Umbilical cord (tissue), 2 donors: ENCODE results near the gene SATB2. TPM values are rescaled to one million over a fixed set of nuclear protein-coding genes. Genes with fewer than 3 reads are reported as not detected.

ENCODE experiments used
- DNase-seq: peaks from one replicate; pipeline ENCODE4 v3.0.0-alpha.2; 2015; ENCODE audit warnings: low spot score
- total RNA-seq: library from RNA; depleted of rRNA; stranded (reverse); fragments of >200 nt; gene quantifications from one replicate; pipeline ENCODE4 v1.2.3, GENCODE V29; 2014; ENCODE audit warnings: low replicate concordance; ENCODE audit not compliant: insufficient read depth

The SATB2 gene
- 3.1 TPM for total RNA-seq

DNA sequence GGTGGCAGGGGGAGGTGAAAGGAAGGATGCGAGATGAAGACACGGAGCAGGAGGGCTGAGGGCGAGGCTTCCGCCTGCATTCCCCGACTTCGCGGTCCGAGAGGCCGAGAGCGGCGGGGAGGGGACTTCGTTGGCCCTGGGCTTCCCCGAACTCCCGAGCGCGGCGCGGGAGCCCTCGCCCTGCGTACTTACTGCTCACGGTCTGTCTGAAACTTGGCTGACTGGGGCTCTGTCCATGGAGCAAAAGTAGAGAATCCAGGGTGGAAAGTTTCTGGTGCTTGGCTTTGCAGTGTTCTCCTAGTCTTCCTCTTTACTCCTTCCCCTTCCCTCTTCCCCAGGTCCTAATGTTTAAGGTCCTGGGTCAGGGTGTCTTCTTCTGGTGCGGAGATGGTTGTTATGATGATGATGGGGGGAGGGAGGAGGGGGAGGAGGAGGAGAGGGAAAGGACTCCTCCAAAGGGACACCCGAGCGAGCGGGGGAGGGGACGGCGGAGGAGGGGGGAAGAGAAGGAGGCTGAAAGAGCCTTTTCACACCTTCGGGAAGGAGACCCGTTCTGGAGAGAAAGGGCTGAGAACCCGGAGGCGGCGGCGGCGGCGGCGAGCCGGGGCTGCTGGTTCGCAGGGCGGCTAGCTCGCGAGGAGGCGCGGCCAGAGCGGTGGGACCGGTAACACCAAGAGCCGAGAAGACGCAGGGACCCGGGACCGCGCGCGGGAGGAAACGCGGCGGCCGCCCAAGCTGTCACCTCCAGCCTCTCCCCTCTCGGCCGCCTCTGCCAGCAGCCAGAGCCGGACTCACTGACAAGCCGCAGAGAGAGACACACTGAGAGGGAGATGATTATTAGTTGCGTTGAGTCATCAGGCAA is at the start of gene SATB2:
TSS of gene SATB2 (minus strand) at position 793 of the 862 bp plus-strand sequence. CDS start 1,902 bp downstream, outside the sequence.
- no peak for DNase-seq

DNA sequence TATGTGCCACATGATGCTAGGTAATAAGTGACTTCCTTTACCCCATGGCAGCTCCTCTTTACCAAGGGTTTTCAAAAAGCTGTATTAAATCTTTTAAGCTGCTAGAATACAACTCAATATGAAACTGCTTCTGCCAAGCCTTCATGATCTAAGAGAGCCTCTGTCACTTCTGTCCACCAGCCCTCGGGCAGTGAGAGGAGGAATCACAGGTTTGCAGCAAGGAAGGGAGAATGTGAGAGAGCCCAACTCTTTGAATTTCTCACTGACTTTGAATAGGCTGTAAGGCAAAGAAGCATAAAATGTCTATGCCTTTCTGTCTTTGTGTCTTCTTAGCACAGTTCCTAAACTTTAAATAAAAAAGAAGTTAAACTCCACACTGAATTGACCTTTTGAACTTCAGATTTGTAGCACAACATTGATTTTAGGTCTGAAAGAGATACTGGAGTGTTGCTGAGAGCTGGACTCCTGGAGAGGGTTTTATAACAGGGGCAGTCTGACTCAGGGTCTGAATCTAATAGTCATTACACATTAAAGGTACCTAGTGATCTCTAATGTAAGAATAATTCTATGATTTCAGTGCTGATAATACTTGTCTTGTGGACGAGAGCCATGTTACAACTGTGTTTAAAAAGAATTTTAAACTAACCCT is 48.1 kb upstream of the SATB2 start:
- DNase-seq = no peak

DNA sequence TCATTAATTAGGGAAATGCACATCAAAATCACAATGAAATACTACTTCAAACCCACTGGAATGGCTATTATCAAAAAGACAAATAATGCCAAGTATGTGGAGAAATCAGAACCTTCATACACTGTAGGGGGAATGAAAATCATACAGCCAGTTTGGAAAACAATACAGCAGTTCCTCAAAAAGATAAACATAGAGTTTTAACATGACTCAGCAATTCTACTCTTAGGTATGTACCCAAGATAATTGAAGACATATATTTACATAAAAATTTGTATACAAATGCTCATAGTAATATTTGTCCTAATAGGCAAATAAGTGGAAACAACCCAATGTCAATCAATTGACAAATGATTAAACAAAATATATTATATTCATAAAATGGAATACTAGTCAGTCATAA is 45.4 kb upstream of the SATB2 start:
- DNase-seq = no peak

DNA sequence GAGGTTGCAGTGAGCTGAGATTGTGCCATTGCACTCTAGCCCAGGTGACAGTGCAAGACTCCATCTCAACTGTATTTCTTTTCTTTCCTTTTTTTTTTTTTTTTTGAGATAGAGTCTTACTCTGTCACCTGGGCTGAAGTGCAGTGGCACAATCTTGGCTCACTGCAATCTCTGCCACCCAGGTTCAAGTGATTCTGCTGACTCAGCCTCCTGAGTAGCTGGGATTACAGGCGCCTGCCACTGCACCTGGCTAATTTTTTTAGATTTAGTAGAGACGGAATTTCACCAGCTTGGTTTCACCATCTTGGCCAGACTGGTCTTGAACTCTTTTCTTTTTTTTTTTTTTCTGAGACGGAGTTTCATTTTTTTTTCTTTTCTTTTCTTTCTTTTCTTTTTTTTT is 41.3 kb upstream of the SATB2 start:
- no peak for DNase-seq

DNA sequence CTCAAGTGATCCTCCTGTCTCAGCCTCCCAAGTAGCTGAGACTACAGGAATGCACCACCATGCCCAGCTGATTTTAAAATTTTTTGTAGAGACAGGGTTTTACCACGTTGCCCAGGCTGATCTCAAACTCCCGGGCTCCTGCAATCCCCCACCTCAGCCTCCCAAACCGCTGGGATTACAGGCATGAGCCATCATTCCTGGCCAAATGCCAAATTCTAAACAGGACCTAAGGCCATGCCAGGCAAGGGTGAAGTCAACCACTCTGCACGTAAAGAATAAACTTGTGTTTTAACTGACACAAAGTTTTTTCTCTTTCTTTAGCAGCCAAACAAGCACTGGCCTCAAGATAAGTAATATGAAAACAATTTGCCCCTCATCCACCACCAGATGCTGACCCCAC is 37.4 kb upstream of the SATB2 start:
- no peak for DNase-seq

DNA sequence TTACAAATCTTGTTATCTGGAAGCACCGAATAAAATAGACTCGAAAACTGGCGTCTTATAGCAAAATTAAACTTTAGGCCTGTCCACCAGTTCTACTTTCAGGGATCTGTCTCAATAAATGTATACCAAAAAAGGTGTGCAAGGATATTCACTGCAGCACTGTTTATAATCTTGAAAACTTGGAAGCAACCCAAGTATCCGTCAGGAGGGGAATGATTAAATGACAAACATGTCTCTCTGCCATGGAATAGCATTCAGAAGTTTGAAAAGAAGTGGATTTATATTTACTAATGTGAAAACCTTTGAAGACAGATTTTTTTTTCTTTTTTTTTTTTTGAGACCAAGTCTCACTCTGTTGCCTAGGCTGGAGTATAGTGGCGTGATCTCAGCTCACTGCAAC is 32.3 kb upstream of the SATB2 start:
- no peak for DNase-seq

DNA sequence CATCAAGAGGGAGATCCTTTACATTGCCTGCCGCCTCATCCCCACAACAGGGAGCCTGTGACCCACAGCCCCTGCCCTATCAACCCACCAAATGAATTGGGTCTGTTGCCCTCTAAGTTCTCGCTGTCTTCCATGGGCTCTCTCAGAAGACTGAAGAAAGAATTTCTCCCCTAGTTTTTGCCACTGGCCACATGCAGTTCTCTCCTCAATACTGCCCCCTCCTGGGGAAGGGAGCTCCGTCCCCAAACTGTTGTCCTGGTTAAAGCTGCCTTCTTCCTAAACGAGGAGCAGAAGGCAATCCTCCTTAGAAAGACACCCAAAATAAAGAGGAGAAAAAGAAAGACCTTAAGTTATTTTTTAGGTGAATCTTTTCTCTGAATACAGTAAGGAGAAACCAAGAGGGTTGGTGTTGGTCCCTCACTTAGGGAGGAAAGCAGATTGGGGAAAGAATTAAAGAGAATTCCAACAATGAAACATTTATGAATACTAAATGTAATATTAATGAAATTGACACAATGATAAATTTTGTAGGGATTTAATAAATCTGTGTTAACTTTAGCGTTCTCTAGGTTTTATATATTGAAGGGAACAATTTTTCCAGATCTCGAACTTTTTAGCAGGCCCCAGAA is 31.1 kb upstream of the SATB2 start:
- DNase-seq = peak; percentile 12

DNA sequence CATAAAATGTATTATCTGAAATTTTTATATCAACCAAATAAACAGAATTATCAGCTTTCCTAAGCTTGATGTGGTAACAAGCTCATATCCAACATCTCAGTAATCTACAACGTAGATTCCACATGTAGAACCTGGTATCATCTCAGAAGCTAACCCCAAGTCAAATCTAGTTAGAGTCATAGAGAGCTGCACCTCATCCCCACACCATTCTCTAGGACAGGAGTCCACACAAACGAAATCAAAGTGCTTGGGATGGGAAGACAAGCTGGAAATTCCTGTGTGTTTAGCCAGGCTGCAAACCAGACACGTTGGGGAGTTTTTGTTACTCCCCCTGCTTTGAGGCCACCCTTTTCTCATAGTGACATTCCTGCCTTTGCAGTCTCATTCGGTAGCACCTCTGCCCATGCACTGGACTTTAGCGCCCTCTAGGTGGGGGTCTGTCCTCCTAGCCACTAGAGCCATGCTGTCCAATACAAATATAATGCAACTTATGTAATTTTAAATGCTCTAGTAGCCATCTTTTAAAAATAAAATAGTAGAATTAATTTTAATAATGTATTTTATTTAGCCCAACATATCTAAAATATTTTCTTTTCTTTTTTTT is 28.1 kb upstream of the SATB2 start:
- DNase-seq = no peak

DNA sequence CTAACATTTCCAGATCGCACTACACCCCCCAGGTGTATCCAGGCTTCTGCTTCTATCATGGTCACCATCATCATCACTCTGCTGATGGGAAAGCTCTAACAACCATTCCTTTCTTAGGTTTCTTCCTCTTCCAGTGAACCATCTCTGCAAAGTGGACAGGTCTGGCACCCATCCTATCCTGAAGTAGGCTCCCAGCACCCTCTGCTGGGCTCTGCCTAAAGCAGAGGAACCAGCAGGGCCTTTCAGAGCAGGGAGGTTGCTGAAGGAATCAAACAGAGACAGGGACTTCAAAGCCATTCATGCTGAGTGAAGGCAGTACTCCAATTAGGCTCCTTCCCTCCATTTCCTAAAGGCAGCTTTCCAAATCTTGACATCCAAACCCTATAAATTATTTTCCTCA is 27.2 kb upstream of the SATB2 start:
- no peak for DNase-seq

DNA sequence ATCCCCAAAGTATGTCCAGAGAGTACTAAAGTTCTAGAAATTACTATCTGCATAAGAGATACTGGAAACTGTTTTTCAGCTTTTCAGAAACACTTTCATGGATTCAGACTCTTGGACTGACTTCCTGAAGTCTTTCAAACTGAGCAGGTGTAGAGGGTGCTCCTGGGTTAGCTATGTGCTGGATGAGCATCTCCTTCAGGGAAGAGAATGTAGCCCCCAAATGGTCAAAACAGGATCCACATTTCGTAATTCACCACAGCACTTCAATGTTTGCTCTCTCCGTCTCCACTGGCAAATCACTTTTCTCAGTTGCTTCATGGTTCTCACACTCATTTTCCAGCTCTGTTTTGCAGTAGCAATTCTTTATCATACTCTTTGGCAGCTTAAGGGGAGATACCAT is 23.2 kb upstream of the SATB2 start:
- DNase-seq = no peak

DNA sequence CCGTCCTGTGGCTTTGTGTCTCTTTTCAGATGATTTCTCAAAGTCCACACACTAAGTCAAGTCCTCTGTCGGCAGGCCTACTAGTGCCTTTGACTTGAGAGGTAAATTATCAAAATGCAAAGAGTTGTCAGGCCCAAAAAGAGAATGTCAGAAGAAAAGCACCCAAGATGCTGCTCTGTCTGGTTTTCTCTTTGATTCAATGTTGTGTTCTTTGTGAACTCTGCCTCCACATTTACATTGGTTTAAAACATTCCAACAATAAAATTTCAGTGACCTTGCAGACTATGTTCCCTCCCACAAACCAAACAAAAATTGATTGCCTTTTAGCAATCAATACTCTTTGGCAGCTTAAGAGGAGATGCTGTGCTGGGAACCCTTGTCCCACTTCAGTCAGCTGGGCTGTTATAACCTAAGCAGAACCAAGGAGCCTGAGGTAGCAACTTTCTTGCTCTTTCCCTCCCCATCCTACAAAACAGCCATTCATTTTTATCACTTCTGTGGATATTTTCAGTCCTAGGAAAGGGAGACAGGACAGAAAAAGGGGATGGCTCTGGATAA is 19.6 kb upstream of the SATB2 start:
- DNase-seq = no peak

DNA sequence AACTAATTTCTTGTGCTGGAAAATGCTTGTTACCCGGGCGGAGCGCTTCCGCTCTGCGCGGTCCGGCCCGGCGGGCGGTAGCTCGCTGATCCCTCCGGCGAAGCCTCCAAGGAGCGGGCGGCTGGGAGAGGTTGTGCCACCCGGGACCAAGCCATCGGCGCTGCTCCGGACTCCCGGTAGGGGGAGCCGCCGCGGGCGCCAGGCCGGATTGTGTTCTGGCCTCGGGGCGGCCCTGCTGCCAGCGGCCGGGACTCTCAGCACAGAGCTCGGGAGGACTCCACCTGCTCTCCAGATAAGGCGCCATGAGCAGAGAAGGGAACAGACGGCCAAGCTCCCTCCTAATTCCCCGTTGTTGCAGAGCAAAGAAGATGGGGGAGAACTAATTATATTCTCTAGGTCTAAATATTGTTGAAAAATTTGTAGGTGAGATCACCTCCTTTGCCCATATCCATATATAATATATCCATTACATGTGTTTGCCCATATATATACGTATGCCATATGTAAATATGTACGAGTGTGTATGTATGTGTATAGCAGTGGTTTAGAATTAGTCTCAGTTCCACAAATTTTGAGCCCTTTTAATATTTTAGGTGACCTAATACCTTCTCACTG is 13.8 kb upstream of the SATB2 start:
- no peak for DNase-seq

DNA sequence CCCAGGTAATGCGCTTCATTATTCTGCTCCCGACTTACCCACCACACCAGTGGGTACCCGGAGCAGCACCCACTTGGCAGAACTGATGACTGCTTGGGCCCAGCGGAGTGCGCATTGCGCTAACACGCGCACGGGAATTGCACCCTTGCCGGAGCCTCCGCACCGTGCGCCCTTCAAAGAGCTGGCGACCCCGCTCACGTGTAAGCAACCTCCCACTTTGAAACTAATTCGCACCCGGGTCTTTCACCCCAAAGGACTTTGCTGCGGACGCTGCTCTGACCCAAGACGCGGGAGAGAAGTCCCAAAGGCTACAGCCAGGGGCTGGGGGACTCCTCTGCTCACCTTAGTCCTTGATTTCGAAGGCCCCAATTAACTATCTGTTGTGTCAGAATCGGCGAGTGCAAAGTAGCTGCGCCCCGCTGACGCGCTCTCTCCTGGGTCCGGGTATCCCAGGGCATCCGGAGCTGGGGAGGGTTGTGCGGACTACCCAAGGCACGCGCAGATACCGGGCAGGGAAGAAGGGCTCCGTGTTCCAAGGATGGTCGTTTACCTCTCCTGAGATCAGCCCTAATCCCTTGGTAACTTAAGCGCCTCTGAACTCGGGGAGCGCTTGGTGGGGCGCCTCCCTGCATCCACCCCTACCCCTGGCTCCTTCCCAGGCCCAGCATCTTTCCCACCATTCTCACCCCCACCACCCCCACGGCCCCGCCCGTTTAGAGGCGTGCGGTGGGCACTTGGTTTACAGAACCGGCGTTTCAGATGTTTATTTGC is 13.1 kb upstream of the SATB2 start:
- no peak for DNase-seq

DNA sequence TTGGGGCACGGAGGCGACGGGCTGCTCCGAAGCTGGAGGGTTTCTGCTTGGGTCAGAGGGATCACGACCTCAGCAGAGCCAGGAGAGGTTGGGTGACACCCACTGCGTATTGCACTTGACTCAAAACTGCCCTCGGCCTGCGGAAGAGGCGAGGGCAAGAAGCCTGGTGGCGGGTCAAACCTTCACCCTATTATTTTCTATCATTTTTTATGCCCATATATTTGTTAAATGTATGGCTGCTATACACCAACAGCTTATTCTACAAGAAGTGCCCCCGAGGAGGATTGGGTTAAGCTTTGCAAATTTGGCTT is 12.6 kb upstream of the SATB2 start:
- DNase-seq = no peak

DNA sequence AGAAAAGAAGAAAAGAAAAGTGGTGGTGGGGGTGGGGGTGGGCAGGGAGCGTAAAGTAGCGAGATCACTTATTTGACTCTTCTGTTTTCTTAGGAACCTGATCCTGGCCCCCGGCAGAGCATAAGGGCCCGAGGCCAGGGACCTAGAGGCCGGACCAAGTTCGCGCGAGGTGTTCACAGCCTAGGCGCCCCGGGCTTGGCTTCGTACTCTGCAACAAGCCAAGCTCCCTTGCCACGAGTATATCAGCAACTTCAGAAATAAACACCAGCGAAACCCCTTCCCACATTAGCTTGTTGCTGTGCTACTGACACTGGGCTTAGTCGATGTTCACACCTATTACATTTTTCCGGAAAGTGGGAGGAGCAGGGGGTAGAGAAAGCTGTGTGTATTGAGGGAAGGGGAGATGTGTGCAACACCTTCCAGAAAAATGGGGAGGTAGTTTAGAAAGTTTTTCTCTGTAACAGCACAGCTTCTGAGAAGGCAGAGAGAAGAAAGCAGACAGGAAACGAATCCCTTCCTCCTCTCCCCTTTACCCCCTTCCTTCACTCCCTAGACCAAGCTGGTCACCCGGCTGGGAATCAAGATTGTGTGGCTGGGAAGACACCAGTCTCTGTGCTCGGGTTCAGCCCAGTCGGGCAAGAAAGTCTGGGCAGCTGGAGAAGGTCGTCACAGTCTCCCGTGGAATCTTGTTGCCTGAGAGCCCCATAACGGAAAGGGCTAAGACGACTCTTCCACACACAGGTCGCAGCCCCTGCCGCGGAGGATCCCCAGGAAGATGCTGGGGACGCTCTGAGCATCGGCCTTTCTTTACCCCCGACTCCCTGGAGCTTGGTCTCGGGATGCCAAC is 12.0 kb upstream of the SATB2 start:
- DNase-seq = no peak

DNA sequence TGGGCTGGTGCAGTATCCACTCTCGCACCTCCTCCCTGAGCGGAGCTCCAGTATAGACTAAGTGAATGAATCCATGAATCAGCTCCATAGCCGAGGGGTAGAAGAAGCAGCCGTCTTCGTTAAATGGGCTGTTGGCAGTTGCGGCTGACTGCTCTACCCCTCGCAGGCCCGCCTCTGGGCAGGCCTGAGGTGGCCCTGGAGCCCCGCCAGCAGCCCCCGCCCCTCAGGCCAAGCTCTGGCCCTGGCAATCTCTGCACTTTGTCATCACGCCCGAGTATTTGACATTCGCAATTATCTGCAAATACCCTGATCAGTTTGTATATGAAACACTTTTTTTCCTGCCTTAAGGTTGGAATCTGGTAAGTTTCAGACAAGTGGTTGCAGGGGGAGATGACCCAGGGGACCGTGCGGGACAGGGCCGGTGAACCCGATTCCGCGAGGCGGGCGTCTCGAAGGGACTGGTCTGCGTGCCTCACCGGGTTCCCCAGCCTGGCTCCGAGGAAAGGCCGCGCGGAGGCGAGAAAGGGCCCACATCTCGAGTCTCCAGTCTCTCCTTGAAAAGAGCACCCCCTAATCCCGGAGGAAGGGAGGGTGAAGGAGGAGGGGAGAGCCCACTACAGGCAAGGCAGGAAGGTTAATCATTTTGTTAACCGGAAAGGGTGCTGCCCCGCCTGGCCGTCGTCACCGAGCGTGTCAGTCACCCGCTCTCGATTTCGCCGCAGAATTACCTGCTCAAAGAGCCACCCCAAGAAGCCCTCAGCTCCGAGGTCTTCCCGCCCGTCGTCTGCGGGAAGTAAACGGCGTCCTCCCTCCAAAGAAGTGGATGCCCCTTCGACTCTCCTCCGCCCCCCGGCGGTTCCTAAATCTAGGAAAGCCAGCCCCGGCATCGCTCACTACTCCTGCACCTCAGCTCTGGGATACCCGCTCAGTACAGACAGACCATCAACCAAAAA is 11.1 kb upstream of the SATB2 start:
- DNase-seq = no peak

DNA sequence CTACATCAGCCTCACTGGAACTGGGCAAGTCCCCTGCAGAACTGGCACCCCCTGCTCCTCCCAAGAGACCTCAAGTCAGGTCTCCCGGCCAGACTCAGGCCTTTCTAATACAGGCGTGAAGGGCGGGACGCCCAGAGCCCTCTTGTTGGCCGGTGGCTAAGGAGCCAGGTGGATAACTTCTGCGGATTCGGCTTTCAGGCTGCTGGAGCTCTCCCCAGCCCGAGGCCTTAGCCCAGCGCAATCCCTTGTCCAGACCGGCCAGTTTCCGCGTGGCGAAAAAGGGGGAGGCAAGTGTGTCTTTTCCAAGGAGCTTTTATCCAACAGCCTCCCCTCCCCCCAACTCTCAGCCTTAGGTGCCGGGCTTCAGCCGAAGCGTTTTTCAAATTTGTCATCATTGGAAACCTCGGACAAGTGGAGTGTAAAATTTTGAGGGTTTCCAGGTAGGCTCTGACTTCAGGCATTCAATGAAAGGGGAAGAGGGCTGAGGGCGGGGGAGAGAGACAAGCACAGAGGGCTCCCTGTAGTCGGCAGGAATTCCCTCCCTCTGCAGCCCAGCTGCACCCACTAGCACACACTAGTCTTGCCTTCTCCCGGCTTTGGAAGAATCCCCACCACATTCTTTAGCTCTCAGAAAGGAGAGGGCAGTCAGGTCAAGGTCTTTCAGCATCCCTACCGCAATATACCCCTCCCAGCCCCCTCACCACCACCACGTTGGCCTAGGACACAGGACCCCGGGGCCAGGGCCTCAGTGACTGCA is 9.5 kb upstream of the SATB2 start:
- DNase-seq = no peak

DNA sequence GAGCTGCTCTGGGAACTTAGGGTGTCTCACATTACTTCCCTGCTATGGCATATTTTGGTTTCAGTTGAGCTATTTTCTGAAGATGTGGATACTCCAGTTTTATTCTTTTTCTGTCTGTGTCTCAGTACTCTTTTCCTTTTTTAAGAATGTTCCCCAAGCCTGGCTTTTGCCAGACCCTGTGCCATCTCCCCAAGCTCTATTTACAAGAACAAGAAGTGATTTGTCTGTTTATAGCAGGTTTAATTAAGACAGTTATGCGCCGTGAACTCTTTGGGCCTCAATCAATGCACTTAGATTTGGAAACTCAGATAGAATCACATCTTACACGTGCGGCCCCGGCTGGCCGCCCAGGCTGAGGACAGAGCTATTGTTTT is 8.9 kb upstream of the SATB2 start:
- DNase-seq = no peak
